NOMO-1 treated with DMSO at 0.1 percent for 48 hours (cell line): Measurements from ENCODE around the gene ZFAND2A.
"Not testable (repeated sequence)": the region's sequence is repeated elsewhere in the genome, so short reads cannot be mapped to it uniquely, and the experiment has no call there.

Experiments used
- DNase-seq: peaks from one replicate; lab custom pipeline; 2025; ENCODE audit not compliant: unreplicated experiment; lab: John Stamatoyannopoulos, UW

The ZFAND2A gene

GRCh38 chr7:1124816-1125602, 35.0 kb downstream of the ZFAND2A start:
- no peak for DNase-seq

DNA sequence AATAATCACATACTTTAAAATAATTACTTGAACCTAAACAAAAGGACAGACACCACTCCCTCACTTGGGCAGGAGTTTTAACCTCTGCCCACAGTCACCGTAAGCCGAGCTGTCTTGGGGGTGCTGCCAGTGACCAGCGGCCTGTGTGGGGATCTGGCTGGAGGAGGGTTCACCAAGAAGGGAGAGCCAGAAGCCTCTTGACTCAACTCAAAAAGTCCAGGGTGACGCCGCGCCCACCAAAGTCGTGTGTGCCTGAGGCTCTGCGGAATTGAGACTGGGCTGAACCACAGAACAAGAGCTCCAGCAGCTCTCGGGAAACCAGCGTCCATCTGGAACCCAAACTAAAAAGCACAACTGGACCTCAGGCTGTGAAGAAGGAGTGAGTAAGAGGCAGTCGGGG, 35.8 kb downstream of the ZFAND2A start:
- DNase-seq, result no peak

GRCh38 chr7:1123715-1124114, 36.3 kb downstream of the ZFAND2A start:
- no peak for DNase-seq

DNA sequence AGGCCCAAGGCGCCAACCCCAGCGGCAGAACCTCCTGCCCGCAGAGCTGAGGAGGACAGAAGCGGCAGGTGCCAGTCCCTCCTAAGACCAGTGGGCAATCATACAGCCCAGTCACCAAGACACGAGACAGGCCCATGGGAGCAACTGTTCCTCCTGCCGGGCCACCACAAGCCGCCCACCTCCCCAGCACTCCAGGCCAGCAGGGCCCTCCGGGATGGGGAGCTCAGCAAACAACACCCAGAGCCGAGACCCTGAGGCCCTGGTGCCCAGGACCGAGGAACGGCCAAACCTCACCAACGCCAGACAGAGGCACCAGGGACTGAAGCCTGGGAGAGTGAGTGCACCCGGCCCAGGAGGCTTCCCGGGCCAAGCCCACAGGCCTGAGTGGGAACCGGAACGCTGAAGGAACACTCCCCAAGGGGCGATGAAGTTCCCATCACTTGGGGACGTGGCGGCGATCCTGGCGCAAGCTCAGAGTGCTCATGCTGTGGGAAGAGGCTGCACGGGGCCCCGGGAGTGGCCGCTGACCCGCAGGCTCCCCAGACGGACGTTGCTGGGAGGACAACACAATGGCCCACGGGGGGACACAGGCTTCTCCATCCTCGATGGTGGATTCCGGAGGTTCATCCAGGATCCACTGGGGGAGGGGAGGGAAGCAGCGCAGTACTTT, 37.0 kb downstream of the ZFAND2A start:
- DNase-seq, result no peak

DNA sequence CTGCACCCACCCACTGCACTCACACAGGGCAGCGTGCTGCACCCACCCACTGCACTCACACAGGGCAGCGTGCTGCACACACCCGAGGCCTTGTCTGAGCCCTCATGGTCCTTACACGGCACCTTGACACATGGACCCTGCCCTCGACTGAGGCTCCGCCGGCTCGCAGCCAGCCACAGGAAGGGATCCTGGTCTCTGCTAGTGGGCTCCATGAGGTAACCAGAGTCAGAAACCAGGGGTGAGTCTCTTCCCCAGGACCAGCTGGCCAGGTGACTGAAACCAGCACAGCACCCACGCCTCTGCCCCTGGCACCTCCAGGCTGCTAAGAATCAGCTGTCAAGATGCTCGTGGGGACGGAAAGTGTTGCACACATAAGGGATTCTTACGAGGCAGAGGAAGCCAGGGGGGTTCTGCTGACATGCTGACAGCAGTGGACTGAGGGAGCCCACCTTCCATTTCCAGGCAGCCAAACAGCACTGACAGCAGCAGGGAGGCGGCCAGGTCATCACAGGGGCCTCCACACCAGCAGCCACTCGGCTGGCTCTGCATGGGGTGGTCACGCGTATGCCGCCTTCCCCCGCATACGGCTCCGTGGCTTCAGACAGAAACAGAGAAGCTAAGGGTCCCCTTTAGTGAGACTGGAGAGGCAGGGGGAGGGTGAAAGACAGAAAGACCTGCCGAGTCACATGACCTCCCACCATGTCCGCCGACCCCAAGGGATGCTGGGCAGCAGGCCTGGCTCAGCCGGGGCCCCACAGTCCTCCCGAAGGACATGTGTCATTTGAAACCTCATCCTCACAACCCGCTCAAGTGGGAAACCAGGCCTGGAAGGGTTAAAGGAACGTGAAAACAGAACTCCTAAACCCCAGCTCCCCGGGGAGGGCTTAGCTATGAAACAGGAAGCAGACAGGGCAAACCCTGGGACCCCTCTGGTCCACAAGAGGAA, 37.8 kb downstream of the ZFAND2A start:
- no peak for DNase-seq

DNA sequence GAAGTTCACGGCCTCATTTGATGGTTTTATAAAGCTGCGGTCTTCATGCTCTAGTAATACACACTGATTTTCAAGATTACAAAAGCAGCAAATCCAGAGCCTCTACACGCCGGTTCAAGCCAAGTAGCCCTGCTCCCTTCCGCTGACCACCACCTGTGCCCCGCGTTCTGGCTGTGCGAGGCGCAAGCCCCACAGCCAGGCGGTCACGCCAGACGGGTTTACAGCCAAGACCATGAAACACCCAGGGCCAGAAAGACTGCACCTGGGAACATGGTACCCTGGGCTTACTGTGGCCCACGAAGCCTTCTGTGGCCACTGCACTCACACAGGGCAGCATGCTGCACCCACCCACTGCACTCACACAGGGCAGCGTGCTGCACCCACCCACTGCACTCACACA, 38.5 kb downstream of the ZFAND2A start:
- DNase-seq, result no peak

DNA sequence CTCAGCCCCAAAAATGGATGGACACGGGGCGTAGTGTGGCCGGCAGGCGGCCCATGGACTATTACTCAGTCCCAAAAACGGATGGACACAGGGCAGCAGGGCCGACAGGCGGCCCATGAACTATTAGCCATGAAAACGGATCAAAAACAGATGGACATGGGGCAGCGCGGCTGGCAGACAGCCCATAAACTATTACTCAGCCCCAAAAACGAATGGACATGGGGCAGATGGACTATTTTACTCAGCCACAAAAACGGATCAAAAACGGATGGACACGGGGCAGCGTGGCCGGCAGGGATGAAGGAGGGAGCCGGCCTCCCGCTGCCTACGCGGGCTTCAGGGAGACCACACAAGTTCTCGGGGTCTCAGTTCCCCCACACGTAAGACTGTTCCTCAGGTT, 39.2 kb downstream of the ZFAND2A start:
- no peak for DNase-seq

GRCh38 chr7:1119201-1119600, 40.8 kb downstream of the ZFAND2A start:
- no peak for DNase-seq

GRCh38 chr7:1117321-1117928, 42.6 kb downstream of the ZFAND2A start:
- DNase-seq, result no peak

DNA sequence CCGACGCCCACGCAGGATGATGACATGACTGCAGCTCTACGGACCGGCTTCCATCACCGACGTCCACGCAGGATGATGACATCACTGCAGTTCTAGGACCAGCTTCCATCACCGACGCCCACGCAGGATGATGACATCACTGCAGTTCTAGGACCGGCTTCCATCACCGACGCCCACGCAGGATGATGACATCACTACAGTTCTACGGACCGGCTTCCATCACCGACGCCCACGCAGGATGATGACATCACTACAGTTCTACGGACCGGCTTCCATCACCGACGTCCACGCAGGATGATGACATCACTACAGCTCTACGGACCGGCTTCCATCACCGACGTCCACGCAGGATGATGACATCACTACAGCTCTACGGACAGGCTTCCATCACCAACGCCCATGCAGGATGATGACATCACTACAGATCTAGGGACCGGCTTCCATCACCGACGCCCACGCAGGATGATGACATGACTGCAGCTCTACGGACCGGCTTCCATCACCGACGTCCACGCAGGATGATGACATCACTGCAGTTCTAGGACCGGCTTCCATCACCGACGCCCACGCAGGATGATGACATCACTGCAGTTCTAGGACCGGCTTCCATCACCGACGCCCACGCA, 43.5 kb downstream of the ZFAND2A start:
- not testable (repeated sequence) for DNase-seq

- not testable (repeated sequence) for DNase-seq
Measured at GRCh38 chr7:1115171-1116045, 44.6 kb downstream of the ZFAND2A start.

DNA sequence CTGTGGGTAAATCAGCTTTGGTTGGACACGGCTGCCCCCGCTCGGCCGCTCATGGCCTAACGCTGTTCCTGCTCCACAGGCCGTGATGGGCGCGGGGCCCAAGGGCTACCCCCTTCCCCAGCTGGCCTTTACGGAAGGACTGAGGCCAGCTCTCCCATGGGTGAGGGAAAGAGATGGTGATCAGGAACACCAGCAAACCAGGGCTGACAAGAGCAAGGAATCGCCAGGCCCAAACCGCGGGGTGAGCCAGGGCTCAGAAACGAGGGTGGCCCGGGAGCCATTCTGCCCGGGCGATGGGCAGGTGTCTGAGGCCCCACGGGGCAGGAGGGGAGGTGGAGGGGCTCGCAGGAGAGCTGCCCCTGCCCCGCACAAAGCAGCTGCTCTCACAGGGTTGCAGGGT, 45.5 kb downstream of the ZFAND2A start:
- DNase-seq, result no peak

- DNase-seq, result no peak
Measured at GRCh38 chr7:1114088-1114487, 45.9 kb downstream of the ZFAND2A start.

DNA sequence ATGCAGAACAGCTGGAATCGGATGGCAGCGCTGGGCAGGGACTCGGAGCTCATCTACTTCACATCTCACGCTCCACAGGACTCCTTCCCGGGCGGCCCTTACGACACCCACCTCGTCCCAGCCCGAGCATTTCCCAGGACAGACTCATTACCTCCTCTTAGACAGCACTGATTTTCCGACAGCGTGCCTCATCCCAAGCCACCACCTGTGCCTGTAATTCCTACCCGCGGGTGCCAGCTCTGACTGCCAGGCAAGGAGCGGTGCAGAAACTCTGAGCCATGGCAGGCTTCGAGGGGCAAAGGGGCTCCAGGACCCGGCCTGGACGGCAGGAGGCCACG, 46.5 kb downstream of the ZFAND2A start:
- DNase-seq, result no peak

- no peak for DNase-seq
Measured at GRCh38 chr7:1112625-1113547, 47.1 kb downstream of the ZFAND2A start.

GRCh38 chr7:1112109-1112508, 47.9 kb downstream of the ZFAND2A start:
- no peak for DNase-seq

- no peak for DNase-seq
Measured at GRCh38 chr7:1111156-1111555, 48.8 kb downstream of the ZFAND2A start.

DNA sequence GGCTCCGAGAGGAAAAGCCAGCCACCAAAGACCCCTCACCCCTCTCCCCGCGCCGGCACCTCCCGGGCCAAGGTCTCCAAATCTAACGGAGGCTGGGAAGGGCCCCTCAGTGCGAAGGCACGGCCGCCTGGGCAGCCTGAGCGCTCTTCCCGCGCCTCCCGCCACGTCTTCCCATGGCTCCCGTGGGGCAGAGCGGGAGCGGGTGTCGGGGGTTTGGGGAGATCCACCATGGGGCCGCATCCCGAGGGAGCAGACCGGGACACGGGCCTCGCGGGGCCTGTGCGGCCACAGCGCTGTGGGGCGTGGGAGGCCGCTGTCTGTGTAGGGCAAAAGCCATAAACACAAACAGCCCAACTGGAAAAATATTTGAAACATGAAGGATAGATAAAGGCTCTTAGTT, 49.6 kb downstream of the ZFAND2A start:
- no peak for DNase-seq
